Activated CD4-positive, alpha-beta T cell treated with anti-CD3 and anti-CD28 coated beads for 1 hour (primary cell): Measurements from ENCODE around the gene KLHL3.

Source experiments
- DNase-seq: peaks from one replicate; pipeline ENCODE4 v3.0.0-alpha.2; 2020

The KLHL3 gene

DNA sequence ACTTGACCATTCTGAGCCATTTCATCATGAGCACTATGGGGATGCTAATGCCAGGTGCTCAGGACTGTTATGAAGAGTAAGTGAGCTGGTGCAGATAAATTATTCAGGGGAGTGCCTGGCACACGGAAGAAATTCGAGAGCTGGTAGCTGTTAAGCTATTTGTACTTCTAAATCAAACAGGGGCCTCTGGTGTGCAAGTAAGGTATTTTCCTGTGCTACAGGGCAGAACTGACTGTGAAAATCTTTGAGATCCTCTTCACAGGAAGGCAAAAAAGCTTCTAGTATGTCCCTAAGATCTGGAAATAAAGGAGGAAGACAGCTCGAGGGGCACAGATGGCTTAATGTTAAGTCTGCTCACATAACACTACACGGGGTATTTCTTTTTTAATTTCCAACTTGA lies 130.5 kb downstream of the KLHL3 start:
- DNase-seq: no peak

DNA sequence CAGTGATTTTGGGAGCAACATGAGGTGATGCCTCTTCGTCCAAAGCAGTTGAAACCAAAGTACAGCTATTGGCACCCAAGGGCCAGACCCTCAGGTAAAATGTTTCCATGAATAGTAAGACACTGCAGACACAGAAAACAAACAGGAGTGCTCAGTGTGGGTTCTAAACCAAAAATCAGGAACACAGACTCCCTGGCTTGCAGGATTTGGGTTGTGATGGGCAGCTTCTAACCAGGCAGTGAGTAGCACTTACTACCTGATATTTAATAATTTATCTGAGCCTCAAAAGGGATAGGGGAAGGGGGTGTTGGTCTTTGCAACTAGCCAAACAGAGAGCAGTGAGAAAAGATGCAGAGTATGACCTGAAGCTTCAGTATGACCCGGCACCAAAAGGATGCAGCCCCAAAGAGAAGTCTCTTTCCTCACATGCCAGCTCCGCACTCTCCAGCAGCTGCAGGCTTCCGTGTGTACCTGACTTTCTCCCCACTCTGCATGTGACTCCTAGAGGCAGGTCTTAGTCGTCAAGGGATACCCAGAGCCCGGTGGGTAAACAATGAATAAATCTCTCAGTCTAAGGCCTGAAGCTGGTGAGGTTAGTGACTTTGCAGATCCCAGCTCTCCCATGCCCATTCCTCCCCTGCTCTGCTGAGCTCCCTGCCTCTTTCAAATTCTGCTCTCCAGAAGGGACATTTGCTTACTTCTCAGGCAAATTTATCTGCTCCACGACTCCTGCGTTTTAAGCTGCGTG lies 131.4 kb downstream of the KLHL3 start:
- no peak for DNase-seq

GRCh38 chr5:137603891-137604290 lies 132.0 kb downstream of the KLHL3 start:
- no peak for DNase-seq

DNA sequence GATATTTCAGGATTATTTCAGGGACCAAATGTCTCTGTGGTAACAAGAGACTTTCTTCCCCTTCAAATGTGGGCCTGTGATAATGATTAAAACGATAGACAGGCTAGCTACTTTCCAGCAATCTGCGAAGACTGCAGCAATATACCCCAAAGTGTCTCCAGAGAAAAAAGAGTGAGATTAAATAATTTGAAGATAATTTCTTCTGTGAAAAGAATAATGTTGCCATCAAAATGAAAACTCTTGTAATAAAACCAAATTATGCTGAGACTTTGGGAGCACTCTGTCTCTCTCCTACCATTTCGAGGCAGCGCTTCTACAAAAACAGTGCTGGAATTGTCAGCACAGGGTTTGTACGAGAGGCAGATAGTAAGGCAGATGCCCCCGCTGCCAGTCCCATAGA lies 132.5 kb downstream of the KLHL3 start:
- no peak for DNase-seq

- DNase-seq: no peak
Observed at GRCh38 chr5:137602721-137603273, 133.1 kb downstream of the KLHL3 start.

GRCh38 chr5:137600721-137601360 lies 135.0 kb downstream of the KLHL3 start:
- no peak for DNase-seq

DNA sequence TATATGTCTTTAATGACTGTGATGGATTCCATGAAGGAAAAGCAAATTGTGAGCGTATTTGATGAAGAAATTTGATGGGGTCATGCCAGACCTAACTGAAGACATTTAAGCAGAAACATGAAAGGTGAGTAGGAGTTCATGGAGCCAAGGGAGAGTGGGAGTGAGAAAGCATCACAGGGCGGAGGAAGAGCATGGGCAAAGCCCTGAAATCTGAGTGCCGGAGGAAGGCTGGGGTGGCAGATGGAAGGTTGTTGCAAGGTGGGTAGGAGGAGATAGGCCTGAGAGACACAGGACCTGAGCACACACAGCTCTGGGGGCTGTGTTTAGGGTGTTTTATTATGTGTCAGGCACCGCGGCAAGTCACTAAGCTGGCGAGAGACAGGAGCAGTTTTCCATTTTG lies 136.4 kb downstream of the KLHL3 start:
- no peak for DNase-seq

- no peak for DNase-seq
Observed at GRCh38 chr5:137598399-137598798, 137.5 kb downstream of the KLHL3 start.

- DNase-seq: no peak
Observed at GRCh38 chr5:137596941-137597340, 138.9 kb downstream of the KLHL3 start.

DNA sequence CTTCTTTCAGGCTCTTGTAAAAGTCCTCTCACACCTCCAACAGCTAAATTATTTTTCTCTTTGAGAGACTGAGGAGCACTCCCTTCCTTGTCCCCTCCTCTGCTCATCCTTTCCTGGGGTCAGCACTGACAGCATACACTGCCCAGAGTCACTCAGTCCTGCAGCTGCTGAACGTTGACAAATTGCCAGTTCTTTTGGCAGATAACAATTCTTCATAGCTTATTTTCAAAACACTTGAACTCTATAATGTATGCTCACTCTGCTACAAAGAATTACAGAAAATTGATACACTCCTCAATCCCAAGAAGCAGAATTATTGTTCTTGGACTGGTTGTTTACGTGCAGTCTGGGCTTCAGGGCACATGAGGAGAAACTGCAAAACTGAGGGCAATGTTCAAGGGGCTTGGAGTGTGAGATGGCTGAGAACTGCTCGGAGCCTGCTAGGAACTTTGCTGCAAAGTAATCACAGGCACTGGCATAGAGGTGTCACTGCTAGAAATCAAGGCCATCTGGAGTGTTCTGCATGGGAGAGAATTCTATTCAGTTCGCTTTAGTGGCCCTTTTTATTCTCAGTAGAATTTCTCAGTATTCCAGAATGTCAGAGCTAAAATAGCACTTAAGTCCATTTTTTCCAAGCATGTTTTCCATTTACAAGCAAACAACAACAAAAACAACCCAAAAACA lies 140.4 kb downstream of the KLHL3 start:
- DNase-seq: no peak

DNA sequence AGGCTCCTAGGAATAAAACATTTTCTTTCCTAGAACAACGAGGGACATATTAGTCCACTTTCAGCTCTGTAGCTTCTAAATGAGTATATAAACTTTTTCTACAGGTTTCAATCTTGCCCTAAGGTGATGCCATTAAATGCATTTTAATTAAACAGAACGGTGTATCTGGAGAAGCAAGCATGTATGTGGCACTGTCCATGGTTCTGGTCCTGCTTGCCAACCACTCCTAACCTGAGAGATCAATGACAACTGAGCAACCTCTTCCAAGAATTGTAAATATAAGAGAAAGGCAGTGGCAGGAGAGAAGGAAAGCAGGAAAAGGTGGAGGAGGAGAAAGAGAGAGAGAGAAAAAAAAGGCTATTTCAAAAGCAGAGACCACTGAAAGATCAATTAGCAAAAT lies 141.2 kb downstream of the KLHL3 start:
- DNase-seq: no peak

DNA sequence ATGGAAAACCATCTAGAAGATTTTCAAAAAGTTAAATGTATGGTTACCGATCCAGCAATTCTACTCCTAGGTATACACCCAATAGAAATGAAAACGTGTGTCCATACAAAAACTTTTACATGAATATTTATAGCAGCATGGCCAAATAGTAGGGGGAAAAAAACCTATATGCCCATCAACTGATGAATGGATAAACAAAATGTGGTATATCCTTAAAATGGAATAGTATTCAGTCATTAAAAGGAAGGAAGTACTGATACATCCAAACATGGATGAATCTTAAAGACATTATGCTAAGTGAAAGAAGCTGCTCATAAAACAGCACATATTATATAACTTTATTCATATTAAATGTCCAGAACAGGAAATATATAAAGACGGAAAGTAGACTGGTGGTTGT lies 143.6 kb downstream of the KLHL3 start:
- no peak for DNase-seq

DNA sequence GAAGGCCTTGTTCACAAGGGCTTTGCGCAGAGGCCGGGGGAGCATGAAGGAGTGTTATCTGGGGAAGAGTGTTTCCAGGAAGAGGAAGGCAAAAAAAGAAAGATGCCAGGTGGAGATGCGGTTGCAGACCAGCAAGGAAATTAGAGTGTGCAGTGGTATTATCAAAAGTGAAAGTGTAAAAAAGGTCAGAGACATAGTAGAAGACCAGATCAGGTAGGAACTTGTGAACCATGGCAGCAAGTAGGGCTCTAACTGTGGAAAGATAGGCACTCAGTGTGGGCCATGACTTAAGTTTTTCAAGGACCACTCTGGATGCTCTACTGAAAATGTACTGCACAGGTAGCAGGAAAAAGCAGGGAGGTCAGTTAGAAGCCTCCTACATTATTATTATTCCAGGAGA lies 146.7 kb downstream of the KLHL3 start:
- no peak for DNase-seq

DNA sequence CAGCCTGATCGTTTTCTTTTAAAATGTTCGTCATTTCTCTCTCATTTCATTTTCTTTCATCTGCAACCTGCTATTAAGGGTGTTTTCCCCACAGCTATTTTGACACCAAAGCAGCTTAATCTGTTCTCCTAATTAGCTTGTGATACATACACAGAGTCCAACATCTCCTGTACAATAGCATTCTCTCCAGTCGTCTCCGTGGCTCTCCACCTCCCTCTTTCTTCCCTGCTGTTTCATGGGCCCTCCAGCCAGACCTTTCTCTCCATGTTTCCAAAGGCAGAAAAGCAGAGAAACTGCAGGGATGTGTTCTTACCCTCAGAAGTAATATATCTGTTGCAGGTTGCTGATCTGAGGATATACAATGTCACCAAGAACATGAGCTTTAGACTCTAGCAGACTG lies 148.0 kb downstream of the KLHL3 start:
- no peak for DNase-seq

DNA sequence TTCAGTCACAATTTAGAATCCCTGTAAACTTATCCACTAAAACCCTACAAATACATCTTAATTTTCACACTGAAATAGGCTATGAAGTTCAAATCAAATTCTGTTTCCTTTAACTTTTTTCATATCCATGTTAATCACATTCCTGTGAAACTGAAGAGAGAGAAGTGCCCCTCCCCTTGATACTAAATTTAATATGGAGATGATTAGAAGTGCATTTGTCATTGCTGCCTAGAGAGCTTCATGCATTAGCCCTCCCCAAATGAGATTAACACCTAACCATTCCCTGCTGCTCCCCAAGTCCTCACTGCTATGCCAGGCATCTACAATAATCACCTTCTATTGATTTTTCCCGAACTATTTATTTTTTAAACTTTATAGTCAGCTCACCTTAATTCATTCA lies 151.6 kb downstream of the KLHL3 start:
- DNase-seq: no peak

GRCh38 chr5:137583129-137583528 lies 152.8 kb downstream of the KLHL3 start:
- DNase-seq: no peak

- no peak for DNase-seq
Observed at GRCh38 chr5:137582218-137582617, 153.7 kb downstream of the KLHL3 start.

GRCh38 chr5:137581776-137582175 lies 154.1 kb downstream of the KLHL3 start:
- DNase-seq: no peak

GRCh38 chr5:137580030-137580429 lies 155.9 kb downstream of the KLHL3 start:
- no peak for DNase-seq

GRCh38 chr5:137575847-137576246 lies 160.0 kb downstream of the KLHL3 start:
- no peak for DNase-seq

DNA sequence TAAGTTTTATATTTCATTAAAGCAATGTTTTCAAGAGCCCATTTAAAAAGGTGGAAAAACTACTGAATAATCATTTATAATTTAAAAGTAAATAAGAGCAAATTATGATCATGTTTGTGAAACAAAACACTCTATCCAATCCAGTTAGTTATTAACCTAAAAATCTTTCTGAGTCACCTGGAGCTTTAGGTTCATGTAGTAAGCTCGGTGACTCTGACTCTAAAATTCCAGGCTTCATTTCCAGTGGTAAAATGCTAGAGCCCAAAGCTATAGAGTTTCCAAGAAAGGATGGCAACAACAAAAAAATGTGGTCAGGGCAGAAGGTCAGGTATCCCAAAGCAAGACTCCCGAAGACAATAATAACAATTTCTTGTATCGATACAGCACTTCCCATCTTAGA lies 160.7 kb downstream of the KLHL3 start:
- DNase-seq: no peak

DNA sequence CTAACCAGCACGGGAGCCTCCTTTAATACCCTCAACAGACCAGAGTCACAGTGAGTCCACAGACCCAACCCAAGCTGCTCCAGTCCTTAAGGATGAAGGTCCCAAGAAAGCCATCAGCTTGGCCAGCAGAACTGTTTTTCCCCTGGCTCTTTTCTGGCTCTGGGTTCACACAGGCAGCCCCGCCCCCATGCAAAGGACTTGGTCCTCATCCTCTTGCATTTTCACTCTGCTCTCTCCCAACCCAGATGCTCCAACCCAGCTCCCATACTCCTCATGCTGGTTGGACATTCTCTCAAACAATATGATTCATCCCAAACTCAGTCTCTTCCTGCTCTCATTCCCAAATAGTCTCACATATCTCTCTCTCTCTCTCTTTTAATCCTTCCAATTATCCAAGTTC lies 162.5 kb downstream of the KLHL3 start:
- DNase-seq: no peak

GRCh38 chr5:137572042-137572695 lies 163.7 kb downstream of the KLHL3 start:
- no peak for DNase-seq
